Karpas-422 (cell line): ENCODE results near the gene GRB10. TPM values are rescaled to one million over a fixed set of nuclear protein-coding genes. Genes with fewer than 3 reads are reported as not detected.

ENCODE experiments used
- DNase-seq: peaks from one replicate; pipeline ENCODE4 v3.0.0-alpha.2; 2015
- H2AFZ ChIP-seq: fragments of 200-600 bp; sonication (generic); 2 replicates; pipeline ENCODE4 v1.6.1; 2014; ENCODE audit warnings: antibody characterized with exemption, low read length, mixed read lengths
- H3K27ac ChIP-seq: fragments of 200-600 bp; sonication (generic); 2 replicates; pipeline ENCODE4 v1.5.1; 2014; ENCODE audit warnings: mild to moderate bottlenecking, low read length, moderate library complexity
- H3K27me3 ChIP-seq: fragments of 200-600 bp; sonication (generic); 2 replicates; pipeline ENCODE4 v1.6.1; 2014; ENCODE audit warnings: low read length, mixed read lengths
- H3K36me3 ChIP-seq: fragments of 200-600 bp; sonication (generic); 2 replicates; pipeline ENCODE4 v1.6.1; 2014; ENCODE audit warnings: low read length, mixed read lengths; ENCODE audit not compliant: insufficient read depth
- H3K4me1 ChIP-seq: fragments of 200-600 bp; sonication (generic); 2 replicates; pipeline ENCODE4 v1.6.1; 2014; ENCODE audit warnings: mild to moderate bottlenecking, low read length, mixed read lengths
- H3K4me2 ChIP-seq: fragments of 200-600 bp; sonication (generic); 2 replicates; pipeline ENCODE4 v1.6.1; 2014; ENCODE audit warnings: low read length, low read depth, mild to moderate bottlenecking; ENCODE audit not compliant: poor library complexity, severe bottlenecking
- H3K4me3 ChIP-seq: fragments of 200-600 bp; sonication (generic); 2 replicates; pipeline ENCODE4 v1.5.1; 2014; ENCODE audit warnings: mild to moderate bottlenecking, antibody characterized with exemption, low read length, mixed read lengths
- H3K79me2 ChIP-seq: fragments of 200-600 bp; sonication (generic); 2 replicates; pipeline ENCODE4 v1.6.1; 2014; ENCODE audit warnings: mild to moderate bottlenecking, low read length, mixed read lengths
- H3K9ac ChIP-seq: fragments of 200-600 bp; sonication (generic); 2 replicates; pipeline ENCODE4 v1.6.0; 2014; ENCODE audit warnings: low read length
- H3K9me2 ChIP-seq: fragments of 200-600 bp; sonication (generic), shearing (Covaris generic); replicated peaks from 2 replicates; pipeline ENCODE4 v1.6.0; 2014; ENCODE audit warnings: mild to moderate bottlenecking, low read length, moderate library complexity; ENCODE audit not compliant: insufficient read depth
- H3K9me3 ChIP-seq: fragments of 300-700, 200-600 bp; sonication (generic); 2 replicates; pipeline ENCODE4 v1.6.1; 2014; ENCODE audit warnings: low read length, mixed read lengths
- H4K20me1 ChIP-seq: fragments of 200-600 bp; sonication (generic); 2 replicates; pipeline ENCODE4 v1.6.1; 2014; ENCODE audit warnings: mild to moderate bottlenecking, antibody characterized with exemption, low read length, low read depth; ENCODE audit not compliant: insufficient read depth
- total RNA-seq: library from RNA; depleted of rRNA; stranded (reverse); fragments of >200 nt; shearing (Covaris generic); gene quantifications from 2 replicates; pipeline ENCODE4 v1.2.3, GENCODE V29; 2014; ENCODE audit warnings: low replicate concordance

GRB10 gene
- total RNA-seq, 1 experiment from 2014 or later = not detected

DNA sequence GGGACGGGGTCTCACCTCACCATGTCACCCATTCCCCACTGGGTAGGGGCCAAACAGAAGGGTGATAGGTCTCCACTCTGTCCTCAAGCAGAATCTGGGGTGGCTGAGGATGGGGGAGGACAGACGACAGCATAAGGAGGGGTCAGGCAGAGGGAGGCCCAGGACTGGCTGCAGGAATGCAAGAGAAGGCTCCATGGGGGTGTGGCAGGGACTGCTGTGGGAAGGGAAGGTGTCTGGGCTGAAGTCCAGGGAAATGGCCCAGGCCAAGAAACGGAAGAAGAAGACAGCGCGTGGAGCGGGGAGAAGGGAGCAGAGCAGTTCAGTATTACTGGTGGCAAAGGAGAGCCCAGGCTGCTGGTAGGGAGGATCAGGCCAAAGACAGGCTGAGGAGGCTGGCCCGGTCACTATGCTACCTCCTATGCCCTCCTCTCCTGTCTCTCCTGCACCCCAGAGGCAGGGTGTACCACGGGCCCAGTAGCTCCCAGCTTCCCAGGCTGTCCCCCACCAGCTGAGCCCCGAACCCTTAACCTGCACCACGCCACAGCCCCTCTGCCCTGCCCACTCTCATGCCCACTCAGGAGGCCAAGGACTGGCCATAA lies 60.9 kb downstream of the GRB10 start:
- Histone ChIP-seq H2AFZ (no peak overlapping the region), H3K4me3 (no peak overlapping the region), H3K79me2 (no peaks in the 10 kb centered on the region), H3K27ac (no peak overlapping the region), H3K4me2 (no peak overlapping the region), H3K36me3 (no peaks in the 10 kb centered on the region), H3K9ac (no peak overlapping the region), H3K9me2 (no peaks in the 10 kb centered on the region), H4K20me1 (no peaks in the 10 kb centered on the region), H3K27me3 (no peaks in the 10 kb centered on the region), H3K9me3 (no peaks in the 10 kb centered on the region), H3K4me1 (no peaks in the 10 kb centered on the region)
- DNase-seq = no peak

DNA sequence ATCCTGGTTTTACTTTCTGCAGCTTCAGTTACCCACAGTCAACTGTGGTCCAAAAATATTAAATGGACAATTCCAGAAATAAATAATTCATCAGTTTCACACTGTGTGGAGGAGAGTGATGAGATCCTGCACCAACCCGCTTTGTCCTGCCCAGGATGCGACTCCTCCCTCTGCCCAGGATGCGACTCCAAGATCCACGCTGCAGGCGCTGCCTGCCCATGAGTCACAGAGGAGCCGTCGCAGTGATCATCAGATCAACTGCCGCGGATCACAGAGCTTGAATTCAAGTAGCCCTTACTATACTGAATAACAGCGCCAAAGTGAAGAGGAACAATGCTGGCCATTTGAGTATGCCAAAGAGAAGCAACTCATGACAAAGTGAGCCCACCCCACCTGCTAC lies 61.5 kb downstream of the GRB10 start:
- H3K4me1 ChIP-seq = no peaks in the 10 kb centered on the region
- H3K4me3 ChIP-seq = no peak overlapping the region
- H3K36me3 ChIP-seq = no peaks in the 10 kb centered on the region
- no peaks in the 10 kb centered on the region for H4K20me1 ChIP-seq
- no peak overlapping the region for H2AFZ ChIP-seq
- no peaks in the 10 kb centered on the region for H3K9me2 ChIP-seq
- DNase-seq = no peak
- H3K4me2 ChIP-seq = no peak overlapping the region
- H3K9me3 ChIP-seq = no peaks in the 10 kb centered on the region
- H3K27ac ChIP-seq = no peak overlapping the region
- no peak overlapping the region for H3K9ac ChIP-seq
- no peaks in the 10 kb centered on the region for H3K27me3 ChIP-seq
- no peaks in the 10 kb centered on the region for H3K79me2 ChIP-seq

GRCh38 chr7:50720295-50720694 lies 62.4 kb downstream of the GRB10 start:
- Histone ChIP-seq H3K9me3 (no peaks in the 10 kb centered on the region), H3K27ac (no peak overlapping the region), H3K27me3 (no peaks in the 10 kb centered on the region), H3K4me2 (no peak overlapping the region), H3K9ac (no peak overlapping the region), H3K79me2 (no peaks in the 10 kb centered on the region), H3K36me3 (no peaks in the 10 kb centered on the region), H3K4me3 (no peak overlapping the region), H2AFZ (no peak overlapping the region), H3K9me2 (no peaks in the 10 kb centered on the region), H3K4me1 (no peaks in the 10 kb centered on the region), H4K20me1 (no peaks in the 10 kb centered on the region)
- no peak for DNase-seq

DNA sequence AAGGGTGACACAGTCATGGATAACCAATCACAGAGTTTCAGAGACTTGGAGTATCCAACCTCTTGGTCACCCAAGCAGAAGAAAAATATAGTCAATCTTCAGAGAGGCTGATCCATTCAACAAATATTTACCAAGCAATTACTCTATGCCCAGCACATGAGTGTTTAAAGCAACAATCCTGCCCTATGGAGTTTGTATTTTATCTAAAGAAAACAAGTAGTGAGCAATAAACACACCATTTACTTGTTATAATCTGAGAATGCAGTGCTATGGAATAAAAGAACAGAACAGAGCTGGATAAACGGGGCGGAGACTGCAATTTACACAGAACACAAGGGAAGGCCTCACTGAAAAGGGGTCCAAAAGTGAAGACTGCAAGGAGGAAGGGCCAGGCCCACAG lies 63.8 kb downstream of the GRB10 start:
- DNase-seq = no peak
- Histone ChIP-seq H3K4me2 (no peak overlapping the region), H3K27me3 (no peaks in the 10 kb centered on the region), H4K20me1 (no peaks in the 10 kb centered on the region), H3K4me3 (no peak overlapping the region), H3K9me2 (no peaks in the 10 kb centered on the region), H3K9ac (no peak overlapping the region), H3K9me3 (no peaks in the 10 kb centered on the region), H3K27ac (no peak overlapping the region), H2AFZ (no peak overlapping the region), H3K4me1 (no peaks in the 10 kb centered on the region), H3K79me2 (no peaks in the 10 kb centered on the region), H3K36me3 (no peaks in the 10 kb centered on the region)

GRCh38 chr7:50718311-50718710 lies 64.4 kb downstream of the GRB10 start:
- no peaks in the 10 kb centered on the region for H3K9me2 ChIP-seq
- no peak for DNase-seq
- H3K9ac ChIP-seq = no peak overlapping the region
- no peaks in the 10 kb centered on the region for H3K4me1 ChIP-seq
- H3K4me3 ChIP-seq = no peak overlapping the region
- H3K4me2 ChIP-seq = no peak overlapping the region
- no peak overlapping the region for H2AFZ ChIP-seq
- no peaks in the 10 kb centered on the region for H3K9me3 ChIP-seq
- no peaks in the 10 kb centered on the region for H3K27me3 ChIP-seq
- H3K27ac ChIP-seq = no peak overlapping the region
- H3K36me3 ChIP-seq = no peaks in the 10 kb centered on the region
- no peaks in the 10 kb centered on the region for H4K20me1 ChIP-seq
- H3K79me2 ChIP-seq = no peaks in the 10 kb centered on the region

DNA sequence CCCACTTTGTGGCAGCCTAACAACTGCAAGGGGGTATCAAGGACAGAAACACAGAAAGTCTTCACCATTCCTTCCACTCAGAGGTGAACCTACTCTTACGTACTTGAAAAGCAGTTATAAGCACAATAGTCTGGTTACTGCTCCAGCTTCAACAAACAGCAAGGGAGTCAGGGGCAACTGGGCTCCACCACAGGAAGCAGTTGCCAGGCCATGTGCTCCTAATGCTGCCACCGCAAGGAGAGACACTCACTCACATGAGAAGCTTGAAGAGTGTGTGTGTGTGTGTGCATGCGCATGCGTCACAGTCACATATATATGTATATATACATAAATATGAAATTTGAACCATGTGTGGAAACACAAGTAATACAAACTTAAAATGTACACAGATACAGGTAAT lies 65.5 kb downstream of the GRB10 start:
- H3K27me3 ChIP-seq = no peaks in the 10 kb centered on the region
- no peaks in the 10 kb centered on the region for H3K9me2 ChIP-seq
- no peak overlapping the region for H3K27ac ChIP-seq
- no peak overlapping the region for H3K4me2 ChIP-seq
- H3K79me2 ChIP-seq = no peaks in the 10 kb centered on the region
- no peak overlapping the region for H3K9ac ChIP-seq
- no peak for DNase-seq
- H3K9me3 ChIP-seq = no peaks in the 10 kb centered on the region
- H3K4me3 ChIP-seq = no peak overlapping the region
- no peaks in the 10 kb centered on the region for H4K20me1 ChIP-seq
- no peak overlapping the region for H2AFZ ChIP-seq
- H3K36me3 ChIP-seq = no peaks in the 10 kb centered on the region
- H3K4me1 ChIP-seq = no peaks in the 10 kb centered on the region

GRCh38 chr7:50714857-50715256 lies 67.8 kb downstream of the GRB10 start:
- Histone ChIP-seq H3K27me3 (no peaks in the 10 kb centered on the region), H2AFZ (no peak overlapping the region), H3K4me2 (no peak overlapping the region), H3K9me2 (no peaks in the 10 kb centered on the region), H3K36me3 (no peaks in the 10 kb centered on the region), H3K4me1 (no peaks in the 10 kb centered on the region), H4K20me1 (no peaks in the 10 kb centered on the region), H3K9me3 (no peaks in the 10 kb centered on the region), H3K9ac (no peak overlapping the region), H3K4me3 (no peak overlapping the region), H3K27ac (no peak overlapping the region), H3K79me2 (no peaks in the 10 kb centered on the region)
- no peak for DNase-seq

GRCh38 chr7:50713123-50713965 lies 69.4 kb downstream of the GRB10 start:
- no peak overlapping the region for H3K27ac ChIP-seq

More at GRCh38 chr7:50713123-50713965, 69.4 kb downstream of the GRB10 start:
- H3K9ac ChIP-seq = no peak overlapping the region
- H3K79me2 ChIP-seq = no peaks in the 10 kb centered on the region
- no peaks in the 10 kb centered on the region for H3K27me3 ChIP-seq
- no peak overlapping the region for H2AFZ ChIP-seq
- H3K9me3 ChIP-seq = no peaks in the 10 kb centered on the region
- DNase-seq = no peak
- no peaks in the 10 kb centered on the region for H4K20me1 ChIP-seq
- H3K4me1 ChIP-seq = no peaks in the 10 kb centered on the region
- H3K4me3 ChIP-seq = no peak overlapping the region
- H3K9me2 ChIP-seq = no peaks in the 10 kb centered on the region
- H3K4me2 ChIP-seq = no peak overlapping the region
- H3K36me3 ChIP-seq = no peaks in the 10 kb centered on the region
